EL (cell line): Measurements from ENCODE around the gene NLRP1.
A peak's percentile ranks its signal among the peaks of the same experiment; 100 is the strongest.
"Not testable (repeated sequence)": the region's sequence is repeated elsewhere in the genome, so short reads cannot be mapped to it uniquely, and the experiment has no call there.

ENCODE experiments used
- DNase-seq: peaks from one replicate; pipeline ENCODE4 v3.0.0-alpha.2; 2016

Gene NLRP1

GRCh38 chr17:5585836-5586521 is 1.7 kb upstream of the NLRP1 start:
- DNase-seq = peak; percentile 35

GRCh38 chr17:5585287-5585794 is 1.0 kb upstream of the NLRP1 start:
- no peak for DNase-seq

- peak; percentile 23 for DNase-seq
Measured at GRCh38 chr17:5583426-5584382, 605 bp downstream of the NLRP1 start.

GRCh38 chr17:5582209-5583185 is 1.8 kb downstream of the NLRP1 start:
- no peak for DNase-seq

- no peak for DNase-seq
Measured at GRCh38 chr17:5581655-5582054, 2.7 kb downstream of the NLRP1 start.

- no peak for DNase-seq
Measured at GRCh38 chr17:5580969-5581368, 3.3 kb downstream of the NLRP1 start.

- DNase-seq = no peak
Measured at GRCh38 chr17:5580367-5580766, 3.9 kb downstream of the NLRP1 start.

GRCh38 chr17:5578768-5579167 is 5.5 kb downstream of the NLRP1 start:
- DNase-seq = not testable (repeated sequence)

- DNase-seq = not testable (repeated sequence)
Measured at GRCh38 chr17:5573017-5573416, 11.3 kb downstream of the NLRP1 start.

- DNase-seq = no peak
Measured at GRCh38 chr17:5571281-5571680, 13.0 kb downstream of the NLRP1 start.

- DNase-seq = no peak
Measured at GRCh38 chr17:5565808-5566207, 18.5 kb downstream of the NLRP1 start.

GRCh38 chr17:5563456-5563855 is 20.9 kb downstream of the NLRP1 start:
- DNase-seq = peak; percentile 54

- no peak for DNase-seq
Measured at GRCh38 chr17:5562661-5563360, 21.5 kb downstream of the NLRP1 start.

- no peak for DNase-seq
Measured at GRCh38 chr17:5561736-5562571, 22.4 kb downstream of the NLRP1 start.

- DNase-seq = no peak
Measured at GRCh38 chr17:5560361-5560988, 23.8 kb downstream of the NLRP1 start.

- no peak for DNase-seq
Measured at GRCh38 chr17:5558815-5559785, 25.2 kb downstream of the NLRP1 start.

GRCh38 chr17:5557990-5558389 is 26.3 kb downstream of the NLRP1 start:
- DNase-seq = no peak

- peak; percentile 83 for DNase-seq
Measured at GRCh38 chr17:5557485-5557884, 26.8 kb downstream of the NLRP1 start.

- DNase-seq = peak; percentile 79
Measured at GRCh38 chr17:5555254-5555653, 29.1 kb downstream of the NLRP1 start.
